Heart left ventricle (tissue), 13 donors: ENCODE data around the gene MRPL1.

Experiments
- POLR2A ChIP-seq, 2 donors: fragments of 450-650 bp; IDR thresholded peaks; one replicate each; pipeline ENCODE4 v1.6.1; 2017; ENCODE audit warnings: antibody characterized with exemption in 2 of 2, mild to moderate bottlenecking in 2 of 2, moderate library complexity in 2 of 2
- TF ChIP-seq, protein P1 (sequence below), 12 donors: fragments of 200-600 bp; sonication (generic) in 4 of 12; IDR thresholded peaks; one replicate each; pipeline versions ENCODE4 v1.5.0 to v1.8.0; 2018 to 2022; ENCODE audit warnings: antibody characterized with exemption in 12 of 12, mild to moderate bottlenecking in 5 of 12
- donor health status: ischemic (EF 13 %, LVEDD 7.1; RV severe dilation, severe dysfunction).
- donor health status: DM: no; HTN: yes; CAD: no.
- donor health status: DM: no; HTN: no; CAD: no.
- donor health status: ischemic (EF 25% LVEDD 6.9; RV normal size, moderate dysfunction).
- donor health status: ischemic (EF 25% LVEDD 5.7; RV mildly dilated, moderate dysfunction).
- donor health status: ischemic (EF 35%, LVEDD 5.7; RV mildly dilated, moderate dysfunction).
- donor health status: nonischemic (EF 11% LVEDD 7.7; RV severe dilation, severe dysfunction).
- donor health status: DM: yes; HTN: yes; CAD: no.
- donor health status: PGD.
- donor health status: ischemic (EF 29% LVEDD 5.4; RV normal size, mild dysfunction).
- donor health status: nonischemic (EF 23%, LVEDD 6.1; RV moderate dilation, normal function).

DNA sequence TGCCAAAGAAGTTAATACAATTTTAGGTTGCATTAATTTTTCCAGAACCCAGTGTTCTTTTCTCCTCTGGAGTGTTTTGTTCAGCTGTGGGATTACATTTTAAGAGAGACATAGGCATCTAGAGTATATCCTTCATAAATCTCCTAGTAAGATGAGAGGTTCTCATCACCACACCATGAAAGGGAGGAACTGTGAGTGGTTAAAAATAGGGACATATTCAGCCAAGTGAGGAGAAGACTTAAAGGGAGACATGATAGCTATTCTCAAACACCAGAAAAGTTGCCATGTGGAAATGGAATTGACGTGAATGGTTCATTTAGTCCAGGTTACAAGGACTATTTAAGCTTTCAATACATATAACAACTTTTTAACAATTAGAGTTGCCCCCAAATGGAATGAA lies 6.5 kb upstream of the MRPL1 start:
- TF ChIP-seq, protein P1, sequence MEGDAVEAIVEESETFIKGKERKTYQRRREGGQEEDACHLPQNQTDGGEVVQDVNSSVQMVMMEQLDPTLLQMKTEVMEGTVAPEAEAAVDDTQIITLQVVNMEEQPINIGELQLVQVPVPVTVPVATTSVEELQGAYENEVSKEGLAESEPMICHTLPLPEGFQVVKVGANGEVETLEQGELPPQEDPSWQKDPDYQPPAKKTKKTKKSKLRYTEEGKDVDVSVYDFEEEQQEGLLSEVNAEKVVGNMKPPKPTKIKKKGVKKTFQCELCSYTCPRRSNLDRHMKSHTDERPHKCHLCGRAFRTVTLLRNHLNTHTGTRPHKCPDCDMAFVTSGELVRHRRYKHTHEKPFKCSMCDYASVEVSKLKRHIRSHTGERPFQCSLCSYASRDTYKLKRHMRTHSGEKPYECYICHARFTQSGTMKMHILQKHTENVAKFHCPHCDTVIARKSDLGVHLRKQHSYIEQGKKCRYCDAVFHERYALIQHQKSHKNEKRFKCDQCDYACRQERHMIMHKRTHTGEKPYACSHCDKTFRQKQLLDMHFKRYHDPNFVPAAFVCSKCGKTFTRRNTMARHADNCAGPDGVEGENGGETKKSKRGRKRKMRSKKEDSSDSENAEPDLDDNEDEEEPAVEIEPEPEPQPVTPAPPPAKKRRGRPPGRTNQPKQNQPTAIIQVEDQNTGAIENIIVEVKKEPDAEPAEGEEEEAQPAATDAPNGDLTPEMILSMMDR (IDR thresholded peaks at IDR 0.05) = no peak
- TF ChIP-seq POLR2A (IDR thresholded peaks at IDR 0.05) = no peak
